Neuron (in vitro differentiated cells): ENCODE data around the gene TTC9.
A peak's percentile ranks its signal among the peaks of the same experiment; 100 is the strongest.

Experiments
- H2AFZ ChIP-seq: one replicate; pipeline ENCODE4 v1.6.1; 2013; ENCODE audit warnings: low read depth, mild to moderate bottlenecking, inconsistent platforms, low read length, moderate library complexity
- H3K27me3 ChIP-seq: one replicate; pipeline ENCODE4 v1.6.1; 2013; ENCODE audit warnings: low read length; ENCODE audit not compliant: insufficient read depth
- H3K36me3 ChIP-seq: one replicate; pipeline ENCODE4 v1.6.1; 2013; ENCODE audit warnings: low read length; ENCODE audit not compliant: insufficient read depth
- H3K4me1 ChIP-seq: one replicate; pipeline ENCODE4 v1.6.1; 2013; ENCODE audit warnings: low read length; ENCODE audit not compliant: insufficient read depth
- H3K4me3 ChIP-seq: 2 replicates; pipeline ENCODE4 v1.5.1; 2013; ENCODE audit warnings: mild to moderate bottlenecking, low read length, moderate library complexity
- H3K9me3 ChIP-seq: one replicate; pipeline ENCODE4 v1.6.1; 2013; ENCODE audit warnings: low read length

TTC9 gene

GRCh38 chr14:70622111-70622712 is 19.5 kb upstream of the TTC9 start:
- Histone ChIP-seq H3K27me3 (no peaks in the 10 kb centered on the region), H3K4me3 (no peak overlapping the region), H3K4me1 (no peaks in the 10 kb centered on the region), H2AFZ (no peak overlapping the region), H3K9me3 (peaks cover 3% of the 10 kb centered on the region), H3K36me3 (no peaks in the 10 kb centered on the region)

DNA sequence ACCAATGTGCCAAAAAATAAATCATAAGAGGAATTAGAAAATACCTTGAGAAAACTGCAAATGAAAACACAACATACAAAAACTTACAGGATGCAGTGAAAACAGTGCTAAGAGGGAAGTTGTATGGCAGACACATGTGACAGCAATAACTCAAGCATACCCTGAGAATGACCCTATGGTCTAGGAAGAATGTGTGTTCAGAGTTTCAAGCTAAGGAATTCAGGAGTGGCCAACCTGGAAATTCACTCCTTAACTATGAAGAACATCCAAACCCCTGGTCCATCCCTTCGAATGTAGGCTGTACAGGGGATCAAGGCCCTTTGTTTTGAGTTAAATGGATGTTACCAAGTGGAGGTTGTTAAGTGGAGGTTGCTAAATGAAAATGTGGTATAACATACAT is 16.7 kb upstream of the TTC9 start:
- H3K9me3 ChIP-seq: peaks cover 3% of the 10 kb centered on the region

DNA sequence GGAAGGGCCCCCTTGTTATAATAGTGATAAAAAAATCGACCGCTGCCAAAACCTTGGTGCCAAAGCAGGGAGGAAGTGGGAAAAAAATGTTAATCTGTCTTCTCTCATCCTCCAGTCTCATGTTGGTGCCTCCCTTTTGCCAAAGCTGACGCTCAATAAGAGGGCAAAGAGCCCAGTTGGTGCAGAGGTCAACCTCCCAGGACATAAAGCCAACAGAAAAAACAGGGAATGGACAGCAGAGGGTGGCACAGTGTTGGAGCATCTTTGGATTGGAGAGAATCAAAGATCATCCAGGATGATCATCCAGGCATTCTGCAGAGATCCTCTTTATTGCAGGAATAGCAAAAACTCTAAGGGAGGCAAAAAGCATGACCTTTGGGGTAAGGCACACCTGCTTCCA is 9.8 kb upstream of the TTC9 start:
- H3K4me3 ChIP-seq: no peak overlapping the region
- H3K27me3 ChIP-seq: peaks cover 15% of the 10 kb centered on the region
- H3K9me3 ChIP-seq: peaks cover 4% of the 10 kb centered on the region
- no peaks in the 10 kb centered on the region for H3K4me1 ChIP-seq
- H2AFZ ChIP-seq: no peak overlapping the region
- H3K36me3 ChIP-seq: no peaks in the 10 kb centered on the region

More for the DNA sequence above, 16.7 kb upstream of the TTC9 start:
- Histone ChIP-seq H3K27me3 (no peaks in the 10 kb centered on the region), H3K36me3 (no peaks in the 10 kb centered on the region), H2AFZ (no peak overlapping the region), H3K4me1 (no peaks in the 10 kb centered on the region), H3K4me3 (no peak overlapping the region)

- Histone ChIP-seq H3K9me3 (peaks cover 4% of the 10 kb centered on the region), H3K4me3 (no peak overlapping the region), H3K36me3 (no peaks in the 10 kb centered on the region), H3K27me3 (peaks cover 18% of the 10 kb centered on the region), H3K4me1 (peaks cover 7% of the 10 kb centered on the region), H2AFZ (no peak overlapping the region)
Measured at GRCh38 chr14:70635971-70636595, 5.6 kb upstream of the TTC9 start.

GRCh38 chr14:70638416-70638815 is 3.3 kb upstream of the TTC9 start:
- H3K4me3 ChIP-seq: no peak overlapping the region
- H3K27me3 ChIP-seq: peaks cover 17% of the 10 kb centered on the region
- no peaks in the 10 kb centered on the region for H3K36me3 ChIP-seq
- H3K9me3 ChIP-seq: peaks cover 4% of the 10 kb centered on the region
- no peak overlapping the region for H2AFZ ChIP-seq
- H3K4me1 ChIP-seq: peaks cover 16% of the 10 kb centered on the region

GRCh38 chr14:70640938-70641547 is 673 bp upstream of the TTC9 start:
- Histone ChIP-seq H2AFZ (peak overlapping the region; percentile 70), H3K4me1 (peaks cover 24% of the 10 kb centered on the region), H3K4me3 (peak overlapping the region; percentile 73), H3K36me3 (no peaks in the 10 kb centered on the region), H3K27me3 (peaks cover 9% of the 10 kb centered on the region), H3K9me3 (peaks cover 3% of the 10 kb centered on the region)

GRCh38 chr14:70642303-70643235 is 853 bp downstream of the TTC9 start:
- H3K9me3 ChIP-seq: no peaks in the 10 kb centered on the region
- H2AFZ ChIP-seq: peak overlapping the region; percentile 94
- H3K4me1 ChIP-seq: peaks cover 36% of the 10 kb centered on the region
- peak overlapping the region; percentile 73 for H3K4me3 ChIP-seq
- no peaks in the 10 kb centered on the region for H3K36me3 ChIP-seq
- peaks cover 6% of the 10 kb centered on the region for H3K27me3 ChIP-seq

DNA sequence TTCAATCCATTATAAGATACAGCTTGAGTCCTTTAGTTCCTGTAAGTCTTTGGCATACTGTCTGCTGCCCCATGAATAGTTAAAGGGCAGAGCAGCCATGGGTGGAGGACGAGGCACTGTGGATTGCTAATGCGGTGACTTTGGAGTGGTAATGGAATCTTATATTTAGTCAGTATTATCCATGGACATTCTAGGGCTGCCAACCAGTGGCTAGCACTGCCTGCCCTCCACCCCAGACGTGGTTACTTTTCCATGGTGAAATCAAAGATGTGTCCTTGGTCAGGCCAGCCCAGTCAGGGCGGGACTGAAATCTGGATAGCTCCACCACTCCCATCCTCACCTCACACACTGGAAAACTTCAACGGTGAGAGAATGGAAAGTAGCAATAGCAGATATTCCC is 2.3 kb downstream of the TTC9 start:
- H2AFZ ChIP-seq: no peak overlapping the region
- no peaks in the 10 kb centered on the region for H3K9me3 ChIP-seq
- H3K4me3 ChIP-seq: peak overlapping the region; percentile 73
- peaks cover 3% of the 10 kb centered on the region for H3K27me3 ChIP-seq
- peaks cover 36% of the 10 kb centered on the region for H3K4me1 ChIP-seq
- H3K36me3 ChIP-seq: no peaks in the 10 kb centered on the region

GRCh38 chr14:70645892-70646291 is 4.2 kb downstream of the TTC9 start:
- Histone ChIP-seq H3K9me3 (no peaks in the 10 kb centered on the region), H2AFZ (no peak overlapping the region), H3K4me3 (no peak overlapping the region), H3K27me3 (peaks cover 2% of the 10 kb centered on the region), H3K36me3 (no peaks in the 10 kb centered on the region), H3K4me1 (peaks cover 32% of the 10 kb centered on the region)

DNA sequence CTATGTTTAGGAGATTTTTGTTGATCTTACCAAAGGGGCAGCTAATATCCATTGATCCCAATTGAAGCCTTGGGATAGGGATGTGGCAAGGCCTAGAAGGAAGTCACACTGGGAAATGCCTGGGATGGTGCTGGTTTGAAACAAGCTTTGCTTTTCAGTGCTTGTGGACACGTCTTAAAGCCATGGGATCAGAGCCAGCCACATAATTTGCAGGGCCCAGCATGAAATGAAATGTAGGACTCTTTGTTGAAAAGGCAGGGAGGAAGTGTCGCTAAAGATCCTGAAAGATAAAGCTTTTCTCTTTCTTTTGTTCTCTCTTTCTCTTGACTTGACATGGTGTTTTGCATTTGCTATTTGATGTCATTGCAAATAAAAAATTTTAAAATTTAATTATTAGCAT is 5.0 kb downstream of the TTC9 start:
- H3K27me3 ChIP-seq: no peaks in the 10 kb centered on the region
- no peak overlapping the region for H3K4me3 ChIP-seq
- H3K9me3 ChIP-seq: no peaks in the 10 kb centered on the region
- H2AFZ ChIP-seq: no peak overlapping the region
- peaks cover 29% of the 10 kb centered on the region for H3K4me1 ChIP-seq
- H3K36me3 ChIP-seq: peaks cover 4% of the 10 kb centered on the region

DNA sequence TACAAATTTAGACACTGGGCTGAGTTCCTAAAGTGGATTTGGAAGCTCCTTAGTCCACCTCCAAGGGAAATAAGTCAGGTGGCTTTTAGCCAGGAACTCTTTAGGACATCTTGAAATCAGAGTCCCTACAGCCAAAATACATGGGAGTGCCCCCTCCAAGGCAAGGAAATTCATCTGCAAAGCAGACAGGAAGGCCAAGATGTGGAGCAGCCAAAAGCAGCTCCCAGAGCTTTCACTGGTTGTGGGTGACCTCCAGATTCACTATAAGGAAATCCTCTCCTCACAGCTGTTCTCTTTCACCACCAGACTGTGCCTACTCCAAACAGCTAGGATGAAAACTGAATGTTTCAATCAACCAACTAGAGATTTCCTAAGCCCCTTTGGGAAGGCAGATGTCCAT is 6.6 kb downstream of the TTC9 start:
- peaks cover 4% of the 10 kb centered on the region for H3K36me3 ChIP-seq
- peaks cover 21% of the 10 kb centered on the region for H3K4me1 ChIP-seq
- no peak overlapping the region for H3K4me3 ChIP-seq
- H3K9me3 ChIP-seq: no peaks in the 10 kb centered on the region
- H2AFZ ChIP-seq: no peak overlapping the region
- no peaks in the 10 kb centered on the region for H3K27me3 ChIP-seq

DNA sequence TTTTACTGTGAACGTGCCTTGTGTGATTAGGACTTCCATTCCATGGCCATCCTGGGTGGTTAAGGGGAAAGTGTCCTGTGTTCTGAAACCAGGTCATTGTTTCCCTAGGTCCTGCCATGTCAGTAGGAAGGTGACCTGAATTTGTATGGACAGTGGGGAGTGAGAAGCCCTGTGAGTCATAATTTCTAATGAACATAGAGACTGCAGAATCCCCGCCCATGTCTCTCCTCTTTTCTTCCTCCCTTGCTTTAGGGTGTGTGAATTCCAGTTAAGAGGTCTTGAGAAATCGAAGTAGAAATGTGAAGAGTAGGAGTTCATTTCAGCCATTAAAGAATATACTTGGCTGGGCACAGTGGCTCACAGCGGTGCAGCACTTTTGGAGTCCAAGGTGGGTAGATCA is 8.1 kb downstream of the TTC9 start:
- no peak overlapping the region for H2AFZ ChIP-seq
- no peak overlapping the region for H3K4me3 ChIP-seq
- H3K27me3 ChIP-seq: no peaks in the 10 kb centered on the region
- H3K9me3 ChIP-seq: no peaks in the 10 kb centered on the region
- H3K4me1 ChIP-seq: peaks cover 14% of the 10 kb centered on the region
- H3K36me3 ChIP-seq: peaks cover 4% of the 10 kb centered on the region

DNA sequence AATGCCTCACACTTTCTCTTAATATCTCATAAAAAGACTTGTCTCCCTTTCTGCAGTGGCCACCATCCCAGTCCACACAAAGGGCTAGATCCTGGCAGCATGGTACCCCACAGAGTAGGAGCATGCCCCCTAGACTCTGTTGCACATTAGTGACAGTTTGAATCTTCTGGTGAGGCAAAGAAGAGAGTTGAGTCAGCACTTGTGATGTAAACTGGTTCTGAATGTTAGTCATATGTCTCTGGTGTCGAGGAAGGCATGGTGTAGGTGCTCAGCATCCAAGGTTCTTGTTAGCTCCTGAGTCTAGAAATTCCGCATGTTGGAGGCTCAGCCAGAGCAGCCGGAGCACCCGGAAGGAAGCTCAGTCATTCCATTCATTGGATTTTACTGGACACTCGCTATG is 9.8 kb downstream of the TTC9 start:
- no peak overlapping the region for H3K4me3 ChIP-seq
- H3K36me3 ChIP-seq: peaks cover 4% of the 10 kb centered on the region
- no peaks in the 10 kb centered on the region for H3K9me3 ChIP-seq
- H3K4me1 ChIP-seq: peaks cover 8% of the 10 kb centered on the region
- no peaks in the 10 kb centered on the region for H3K27me3 ChIP-seq
- H2AFZ ChIP-seq: no peak overlapping the region
